Heart right ventricle (tissue), 16 donors: Measurements from ENCODE around the gene SLC8A2. TPM values are rescaled to one million over a fixed set of nuclear protein-coding genes. Genes with fewer than 3 reads are reported as not detected.

Source experiments
- ATAC-seq, 8 donors: fragments of 200-7000 bp; cut with Tn5 transposase; one replicate each; pipeline ENCODE4 v1.9.1; 2020; ENCODE audit warnings: mild to moderate bottlenecking in 8 of 8, moderate library complexity in 8 of 8, moderate number of reproducible peaks in 1 of 8
- DNase-seq, 2 donors: peaks; one replicate each; pipeline ENCODE4 v3.0.0-alpha.2; 2020
- H3K27ac ChIP-seq, 10 donors: fragments of 200-600 bp; sonication (generic) in 2 of 10; one replicate each; pipeline versions ENCODE4 v1.5.0 to v1.8.0; 2020 to 2022; ENCODE audit warnings: mild to moderate bottlenecking in 3 of 10
- H3K27me3 ChIP-seq, 7 donors: fragments of 200-600 bp; one replicate each; pipeline ENCODE4 v1.8.0; 2021 to 2022; ENCODE audit warnings: mild to moderate bottlenecking in 2 of 7
- H3K36me3 ChIP-seq, 9 donors: fragments of 200-600 bp; sonication (generic) in 1 of 9; one replicate each; pipeline versions ENCODE4 v1.5.0 to v1.8.0; 2020 to 2022; ENCODE audit warnings: mild to moderate bottlenecking in 2 of 9
- H3K4me1 ChIP-seq, 9 donors: fragments of 200-600 bp; sonication (generic) in 1 of 9; one replicate each; pipeline versions ENCODE4 v1.5.0 to v1.8.0; 2020 to 2022; ENCODE audit warnings: mild to moderate bottlenecking in 4 of 9
- H3K4me3 ChIP-seq, 10 donors: fragments of 200-600 bp; sonication (generic) in 2 of 10; one replicate each; pipeline versions ENCODE4 v1.5.0 to v1.8.0; 2020 to 2022; ENCODE audit warnings: mild to moderate bottlenecking in 7 of 10, moderate library complexity in 2 of 10
- H3K9me3 ChIP-seq, 11 donors: fragments of 200-600 bp in 10 of 11; sonication (generic) in 2 of 11; one replicate each; pipeline versions ENCODE4 v1.5.0 to v1.8.0; 2013 to 2022; ENCODE audit warnings: mild to moderate bottlenecking in 2 of 11, control low read depth in 1 of 11, moderate library complexity in 1 of 11
- CTCF ChIP-seq, 9 donors: fragments of 200-600 bp; sonication (generic) in 2 of 9; IDR thresholded peaks; one replicate each; pipeline versions ENCODE4 v1.5.0 to v1.8.0; 2021 to 2022; ENCODE audit warnings: antibody characterized with exemption in 9 of 9, mild to moderate bottlenecking in 5 of 9, moderate library complexity in 1 of 9
- WGBS, 2 donors: extraction: QIAGEN DNeasy Blood & Tissue Kit; methylation state at CpG; one replicate each; pipeline ENCODE4 v1.1.7; 2013; ENCODE audit warnings: inconsistent platforms in 1 of 2; 5-methylcytosine and 5-hydroxymethylcytosine counted together
- intact Hi-C, 10 donors: fragments of 100-400 bp; cut with DNase I; formaldehyde crosslinking; loops; one replicate each; pipeline versions ENCODE4 v1.11.1 to v1.14.2; 2022
- polyA plus RNA-seq, 2 donors: library from polyadenylated mRNA; stranded (reverse); fragments of 200-250 nt; gene quantifications; one replicate each; pipeline ENCODE4 v1.2.3, GENCODE V29; 2013
- total RNA-seq, 10 donors: library from RNA; stranded (reverse); fragmentation: NEBNext Ultra II Directional in 3 of 10; extraction: Animal tissue kit (Norgen Biotek cat#: 25700) in 3 of 10; gene quantifications; one replicate each; pipeline versions ENCODE4 v1.2.1 to v1.2.4, GENCODE V29; 2021 to 2023
- donor health status: Arrhythmogenic right ventricular cardiomyopathy.
- donor health status: ischemic (EF 13 %, LVEDD 7.1; RV severe dilation, severe dysfunction).
- donor health status: healthy with polysubstance abuse.
- donor health status: DM: no; HTN: yes; CAD: no.
- donor health status: DM: no; HTN: no; CAD: no.
- donor health status: ischemic (EF 25% LVEDD 6.9; RV normal size, moderate dysfunction).
- donor health status: ischemic (EF 25% LVEDD 5.7; RV mildly dilated, moderate dysfunction).
- donor health status: healthy.
- donor health status: DM: yes; HTN: yes; CAD: no.
- donor health status: Ischemic cardiomyopathy.
- donor health status: ischemic (EF 35%, LVEDD 5.7; RV mildly dilated, moderate dysfunction).
- donor health status: nonischemic (EF 11% LVEDD 7.7; RV severe dilation, severe dysfunction).
- donor health status: DM: yes; HTN: yes; CAD: no.
- donor health status: PGD.
- donor health status: ischemic (EF 29% LVEDD 5.4; RV normal size, mild dysfunction).
- donor health status: nonischemic (EF 23%, LVEDD 6.1; RV moderate dilation, normal function).

The SLC8A2 gene
- total and polyA plus RNA-seq, 12 donors, result 0.03 to 0.64 (median 0.15) TPM; not detected in 3

- H3K4me3 ChIP-seq, result peak within 1 kb of the TSS in 9 of 10 donors; percentile 32 to 55 (median 46)
- H3K9me3 ChIP-seq, result no peaks in the 10 kb centered on the region
- peaks cover 7 to 95% (median 84%) of the 10 kb centered on the region in 7 donors for H3K27me3 ChIP-seq
- no peaks in the 10 kb centered on the region for H3K36me3 ChIP-seq
- H3K4me1 ChIP-seq, result peaks cover 0 to 23% (median 4%) of the 10 kb centered on the region in 9 donors
- ATAC-seq (peak in 3 of 8 donors; percentile 20 to 30 (median 24)), DNase-seq (no peak)
- H3K27ac ChIP-seq, result no peak within 1 kb of the TSS
- WGBS, 2 donors, result 0 to 1% methylated on average over 35 to 64 of the region's 70 CpGs
- intact Hi-C loops, result no loop called here
- no peak for TF ChIP-seq CTCF (IDR thresholded peaks at IDR 0.05)
Observed at GRCh38 chr19:47419030-47419783, 52.5 kb downstream of the SLC8A2 start, which contains the start of gene MEIS3. Gene MEIS3 (minus strand): TSS chr19:47419527. CDS start chr19:47419081, 446 bp downstream.

GRCh38 chr19:47418692-47419029, 53.0 kb downstream of the SLC8A2 start:
- H3K9me3 ChIP-seq, result no peaks in the 10 kb centered on the region
- ATAC-seq (no peak), DNase-seq (no peak)
- H3K36me3 ChIP-seq, result no peaks in the 10 kb centered on the region
- peaks cover 0 to 23% (median 4%) of the 10 kb centered on the region in 9 donors for H3K4me1 ChIP-seq
- intact Hi-C loops, result no loop called here
- 0 to 2% methylated on average over 7 to 9 of the region's 9 CpGs for WGBS, 2 donors
- peak overlapping the region in 9 of 10 donors; percentile 32 to 55 (median 46) for H3K4me3 ChIP-seq
- no peak for TF ChIP-seq CTCF (IDR thresholded peaks at IDR 0.05)
- peaks cover 7 to 95% (median 84%) of the 10 kb centered on the region in 7 donors for H3K27me3 ChIP-seq
- H3K27ac ChIP-seq, result no peak overlapping the region

- peak overlapping the region in 8 of 10 donors; percentile 26 to 55 (median 47) for H3K4me3 ChIP-seq
- 4 to 5% methylated on average over 34 of the region's 34 CpGs for WGBS, 2 donors
- intact Hi-C loops, result no loop called here
- H3K9me3 ChIP-seq, result no peaks in the 10 kb centered on the region
- DNase-seq, result no peak
- no peak overlapping the region for H3K27ac ChIP-seq
- H3K36me3 ChIP-seq, result no peaks in the 10 kb centered on the region
- H3K27me3 ChIP-seq, result peaks cover 7 to 93% (median 82%) of the 10 kb centered on the region in 7 donors
- TF ChIP-seq CTCF (IDR thresholded peaks at IDR 0.05), result no peak
- peak in 2 of 8 donors; percentile 16 to 21 for ATAC-seq
- peaks cover 0 to 23% (median 4%) of the 10 kb centered on the region in 9 donors for H3K4me1 ChIP-seq
Observed at GRCh38 chr19:47417746-47418691, 53.7 kb downstream of the SLC8A2 start.

- Histone ChIP-seq H3K4me3 (no peak overlapping the region), H3K27me3 (peaks cover 7 to 88% (median 78%) of the 10 kb centered on the region in 7 donors), H3K36me3 (no peaks in the 10 kb centered on the region), H3K9me3 (no peaks in the 10 kb centered on the region), H3K27ac (no peak overlapping the region), H3K4me1 (peaks cover 0 to 23% (median 4%) of the 10 kb centered on the region in 9 donors)
- DNase-seq (no peak), ATAC-seq (peak in 1 of 8 donors; percentile 5)
- intact Hi-C loops, result no loop called here
- WGBS, 2 donors, result 12 to 24% methylated on average over 18 of the region's 18 CpGs
- TF ChIP-seq CTCF (IDR thresholded peaks at IDR 0.05), result no peak
Observed at GRCh38 chr19:47417107-47417745, 54.5 kb downstream of the SLC8A2 start.
